ENCODE data around the gene CHRNA10. TPM values are rescaled to one million over a fixed set of nuclear protein-coding genes. Genes with fewer than 3 reads are reported as not detected.
"Not testable (repeated sequence)": the region's sequence is repeated elsewhere in the genome, so short reads cannot be mapped to it uniquely, and the experiment has no call there.

Gene CHRNA10
- total RNA-seq, 1 experiment from 2014 or later, result 1.7 TPM

GRCh38 chr11:3658252-3658651 is 12.9 kb downstream of the CHRNA10 start (continued):
- TF ChIP-seq USF2 (CRISPR knock-in tag; IDR thresholded peaks at IDR 0.05) (no peak), ZSCAN18 (CRISPR knock-in tag; IDR thresholded peaks at IDR 0.05) (no peak), PRDM15 (CRISPR knock-in tag; IDR thresholded peaks at IDR 0.05) (no peak), KAT7 (CRISPR knock-in tag; IDR thresholded peaks at IDR 0.05; ENCODE audit: borderline replicate concordance) (no peak), NR1H2 (CRISPR knock-in tag; IDR thresholded peaks at IDR 0.05) (no peak), FOXP4 (CRISPR knock-in tag; IDR thresholded peaks at IDR 0.05) (no peak), NFYB (CRISPR knock-in tag; conservative IDR thresholded peaks at IDR 0.05; ENCODE audit: low read depth) (no peak), SOX15 (CRISPR knock-in tag; IDR thresholded peaks at IDR 0.05) (no peak), RELA (CRISPR knock-in tag; IDR thresholded peaks at IDR 0.05; ENCODE audit: borderline replicate concordance) (no peak), MAX (CRISPR knock-in tag; IDR thresholded peaks at IDR 0.05) (no peak)

GRCh38 chr11:3657331-3657730 is 13.9 kb downstream of the CHRNA10 start:
- CTCF ChIA-PET; H3K4me3 Mint-ChIP-seq; ATAC-seq; H3K36me3 Mint-ChIP-seq; DNase-seq (ENCODE audit: low spot score); H3K4me1 Mint-ChIP-seq; H3K27me3 Mint-ChIP-seq (ENCODE audit: low read depth); H3K27ac Mint-ChIP-seq; POLR2A ChIA-PET: not testable (repeated sequence)
- TF ChIP-seq ZNF121 (CRISPR knock-in tag; IDR thresholded peaks at IDR 0.05), result peak; percentile 73; the same call in 1 of the 2 replicates
- H3K9me3 Mint-ChIP-seq, result peaks cover 10% of the 10 kb centered on the region; the same call in 1 of the 2 replicates

GRCh38 chr11:3655547-3655946 is 15.6 kb downstream of the CHRNA10 start:
- ChIA-PET CTCF (interaction anchor here (0.7 kb wide), 1 partner anchor 175 kb away, joined by 3 read pairs; no protein-coding TSS in a partner anchor), POLR2A (no interaction called here)
- no peaks in the 10 kb centered on the region for H3K4me1 Mint-ChIP-seq
- H3K36me3 Mint-ChIP-seq, result no peaks in the 10 kb centered on the region
- ATAC-seq, result peak; percentile 69
- TF ChIP-seq USF2 (CRISPR knock-in tag; IDR thresholded peaks at IDR 0.05) (peak; percentile 85), NFYB (CRISPR knock-in tag; conservative IDR thresholded peaks at IDR 0.05; ENCODE audit: low read depth) (0 out of 2 replicates have a peak, but pooled peaks have one; percentile 41), USF1 (CRISPR knock-in tag; IDR thresholded peaks at IDR 0.05) (peak; percentile 79), E2F5 (CRISPR knock-in tag; IDR thresholded peaks at IDR 0.05) (no peak)
- H3K4me3 Mint-ChIP-seq, result no peak overlapping the region
- no peak overlapping the region for H3K27ac Mint-ChIP-seq
- DNase-seq (ENCODE audit: low spot score), result no peak
- peaks cover 10% of the 10 kb centered on the region; the same call in 1 of the 2 replicates for H3K9me3 Mint-ChIP-seq
- peaks cover 5% of the 10 kb centered on the region; the same call in 1 of the 2 replicates for H3K27me3 Mint-ChIP-seq (ENCODE audit: low read depth)

GRCh38 chr11:3652514-3652913 is 18.7 kb downstream of the CHRNA10 start:
- ATAC-seq; H3K4me3 Mint-ChIP-seq; H3K4me1 Mint-ChIP-seq; CTCF ChIA-PET; POLR2A ChIA-PET; H3K27ac Mint-ChIP-seq; DNase-seq (ENCODE audit: low spot score): not testable (repeated sequence)
- peaks cover 28% of the 10 kb centered on the region for H3K27me3 Mint-ChIP-seq (ENCODE audit: low read depth)
- peaks cover 29% of the 10 kb centered on the region for H3K9me3 Mint-ChIP-seq
- peaks cover 17% of the 10 kb centered on the region for H3K36me3 Mint-ChIP-seq

GRCh38 chr11:3649374-3649773 is 21.8 kb downstream of the CHRNA10 start:
- H3K4me1 Mint-ChIP-seq; POLR2A ChIA-PET; DNase-seq (ENCODE audit: low spot score); CTCF ChIA-PET; H3K27ac Mint-ChIP-seq; ATAC-seq: not testable (repeated sequence)
- Mint-ChIP-seq H3K4me3 (0 out of 2 replicates have a peak overlapping the region, but pooled peaks have one; percentile 27), H3K27me3 (ENCODE audit: low read depth) (peaks cover 37% of the 10 kb centered on the region), H3K36me3 (peaks cover 21% of the 10 kb centered on the region), H3K9me3 (peaks cover 37% of the 10 kb centered on the region)
